Chondrocyte (in vitro differentiated cells): ENCODE results near the gene TBC1D24. TPM values are rescaled to one million over a fixed set of nuclear protein-coding genes. Genes with fewer than 3 reads are reported as not detected.

Experiments
- DNase-seq: peaks from one replicate; pipeline ENCODE4 v3.0.0; 2021; ENCODE audit warnings: mixed read lengths, low spot score
- H3K27ac Mint-ChIP-seq: one replicate; pipeline ENCODE4 v1.8.0; 2021; ENCODE audit warnings: mild to moderate bottlenecking, moderate library complexity, mixed read lengths; ENCODE audit not compliant: unreplicated experiment
- H3K27me3 Mint-ChIP-seq: 2 replicates; pipeline ENCODE4 v1.8.0; 2021; ENCODE audit warnings: low read depth, mixed read lengths
- H3K36me3 Mint-ChIP-seq: 2 replicates; pipeline ENCODE4 v1.8.0; 2021; ENCODE audit warnings: low read depth, mixed read lengths
- H3K4me1 Mint-ChIP-seq: 2 replicates; pipeline ENCODE4 v1.8.0; 2021; ENCODE audit warnings: low read depth, mild to moderate bottlenecking, mixed read lengths
- H3K4me3 Mint-ChIP-seq: one replicate; pipeline ENCODE4 v1.8.0; 2021; ENCODE audit warnings: mild to moderate bottlenecking, moderate library complexity, mixed read lengths; ENCODE audit not compliant: unreplicated experiment
- H3K9me3 Mint-ChIP-seq: 2 replicates; pipeline ENCODE4 v1.8.0; 2021; ENCODE audit warnings: low read depth, mixed read lengths
- total RNA-seq: library from RNA; stranded (reverse); gene quantifications from 3 replicates; pipeline ENCODE4 v1.2.1, GENCODE V29; 2021
- TF ChIP-seq, protein P1 (sequence below): fragments of 200-600 bp; sonication (generic); IDR thresholded peaks from 2 replicates; pipeline ENCODE4 v1.5.0; 2021; ENCODE audit warnings: antibody characterized with exemption, mild to moderate bottlenecking, moderate library complexity

TBC1D24 gene
- total RNA-seq, 1 donor from 2014 or later = 17.9 TPM

- TF ChIP-seq, protein P1, sequence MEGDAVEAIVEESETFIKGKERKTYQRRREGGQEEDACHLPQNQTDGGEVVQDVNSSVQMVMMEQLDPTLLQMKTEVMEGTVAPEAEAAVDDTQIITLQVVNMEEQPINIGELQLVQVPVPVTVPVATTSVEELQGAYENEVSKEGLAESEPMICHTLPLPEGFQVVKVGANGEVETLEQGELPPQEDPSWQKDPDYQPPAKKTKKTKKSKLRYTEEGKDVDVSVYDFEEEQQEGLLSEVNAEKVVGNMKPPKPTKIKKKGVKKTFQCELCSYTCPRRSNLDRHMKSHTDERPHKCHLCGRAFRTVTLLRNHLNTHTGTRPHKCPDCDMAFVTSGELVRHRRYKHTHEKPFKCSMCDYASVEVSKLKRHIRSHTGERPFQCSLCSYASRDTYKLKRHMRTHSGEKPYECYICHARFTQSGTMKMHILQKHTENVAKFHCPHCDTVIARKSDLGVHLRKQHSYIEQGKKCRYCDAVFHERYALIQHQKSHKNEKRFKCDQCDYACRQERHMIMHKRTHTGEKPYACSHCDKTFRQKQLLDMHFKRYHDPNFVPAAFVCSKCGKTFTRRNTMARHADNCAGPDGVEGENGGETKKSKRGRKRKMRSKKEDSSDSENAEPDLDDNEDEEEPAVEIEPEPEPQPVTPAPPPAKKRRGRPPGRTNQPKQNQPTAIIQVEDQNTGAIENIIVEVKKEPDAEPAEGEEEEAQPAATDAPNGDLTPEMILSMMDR = no peak
- H3K27ac Mint-ChIP-seq = no peak overlapping the region
- H3K4me3 Mint-ChIP-seq = no peak overlapping the region
- no peaks in the 10 kb centered on the region for H3K9me3 Mint-ChIP-seq
- H3K36me3 Mint-ChIP-seq = peaks cover 4% of the 10 kb centered on the region
- peaks cover 5% of the 10 kb centered on the region for H3K4me1 Mint-ChIP-seq
- DNase-seq = no peak
- no peaks in the 10 kb centered on the region for H3K27me3 Mint-ChIP-seq
Measured at GRCh38 chr16:2492292-2492691, 17.4 kb downstream of the TBC1D24 start.

DNA sequence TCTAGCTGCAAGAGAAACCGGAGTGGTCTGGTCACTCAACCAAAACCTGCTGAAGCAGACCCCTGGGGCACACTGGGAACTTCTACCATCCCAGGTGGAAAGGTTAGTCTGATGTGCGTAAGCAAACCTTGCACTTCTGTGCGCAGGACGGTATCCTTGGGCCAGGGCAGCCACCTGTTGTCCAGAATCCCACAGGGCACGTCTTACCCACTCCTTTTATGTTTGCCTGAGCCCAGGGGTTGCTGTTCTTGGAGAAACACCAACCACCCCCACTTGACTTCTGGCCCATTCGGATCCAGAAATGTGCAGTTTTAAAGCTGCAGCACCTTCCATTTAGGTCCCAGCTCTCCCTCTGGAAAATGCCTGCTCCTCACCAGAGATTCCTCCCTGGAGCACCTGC is 18.7 kb downstream of the TBC1D24 start:
- no peaks in the 10 kb centered on the region for H3K9me3 Mint-ChIP-seq
- H3K27me3 Mint-ChIP-seq = no peaks in the 10 kb centered on the region
- peaks cover 4% of the 10 kb centered on the region for H3K4me1 Mint-ChIP-seq
- no peak for DNase-seq
- TF ChIP-seq, protein P1 = no peak
- no peak overlapping the region for H3K27ac Mint-ChIP-seq
- peaks cover 4% of the 10 kb centered on the region for H3K36me3 Mint-ChIP-seq
- no peak overlapping the region for H3K4me3 Mint-ChIP-seq

- no peak for DNase-seq
- Mint-ChIP-seq H3K36me3 (peaks cover 4% of the 10 kb centered on the region), H3K4me1 (peaks cover 4% of the 10 kb centered on the region), H3K9me3 (no peaks in the 10 kb centered on the region), H3K4me3 (no peak overlapping the region), H3K27ac (no peak overlapping the region), H3K27me3 (no peaks in the 10 kb centered on the region)
- TF ChIP-seq, protein P1 = no peak
Measured at GRCh38 chr16:2494616-2495015, 19.7 kb downstream of the TBC1D24 start.

GRCh38 chr16:2495041-2495440 is 20.1 kb downstream of the TBC1D24 start:
- Mint-ChIP-seq H3K4me1 (peaks cover 4% of the 10 kb centered on the region), H3K4me3 (no peak overlapping the region), H3K36me3 (peaks cover 2% of the 10 kb centered on the region), H3K9me3 (no peaks in the 10 kb centered on the region), H3K27ac (no peak overlapping the region), H3K27me3 (no peaks in the 10 kb centered on the region)
- DNase-seq = no peak
- TF ChIP-seq, protein P1 = no peak

DNA sequence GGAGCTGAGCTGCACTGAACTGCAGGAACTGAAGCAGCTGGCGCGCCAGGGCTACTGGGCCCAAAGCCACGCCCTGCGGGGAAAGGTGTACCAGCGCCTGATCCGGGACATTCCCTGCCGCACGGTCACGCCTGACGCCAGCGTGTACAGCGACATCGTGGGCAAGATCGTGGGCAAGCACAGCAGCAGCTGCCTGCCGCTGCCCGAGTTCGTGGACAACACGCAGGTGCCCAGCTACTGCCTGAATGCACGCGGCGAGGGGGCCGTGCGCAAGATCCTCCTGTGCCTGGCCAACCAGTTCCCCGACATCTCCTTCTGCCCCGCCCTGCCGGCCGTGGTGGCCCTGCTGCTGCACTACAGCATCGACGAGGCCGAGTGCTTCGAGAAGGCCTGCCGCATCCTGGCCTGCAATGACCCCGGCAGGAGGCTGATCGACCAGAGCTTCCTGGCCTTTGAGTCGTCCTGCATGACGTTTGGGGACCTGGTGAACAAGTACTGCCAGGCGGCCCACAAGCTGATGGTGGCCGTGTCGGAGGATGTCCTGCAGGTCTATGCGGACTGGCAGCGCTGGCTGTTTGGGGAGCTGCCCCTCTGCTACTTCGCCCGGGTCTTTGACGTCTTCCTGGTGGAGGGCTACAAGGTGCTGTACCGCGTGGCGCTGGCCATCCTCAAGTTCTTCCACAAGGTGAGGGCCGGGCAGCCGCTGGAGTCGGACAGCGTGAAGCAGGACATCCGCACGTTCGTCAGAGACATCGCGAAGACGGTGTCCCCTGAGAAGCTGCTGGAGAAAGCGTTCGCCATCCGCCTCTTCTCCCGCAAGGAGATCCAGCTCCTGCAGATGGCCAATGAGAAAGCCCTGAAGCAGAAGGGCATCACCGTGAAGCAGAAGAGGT is 21.5 kb downstream of the TBC1D24 start:
- Mint-ChIP-seq H3K4me3 (no peak overlapping the region), H3K9me3 (no peaks in the 10 kb centered on the region), H3K27ac (no peak overlapping the region), H3K4me1 (peaks cover 8% of the 10 kb centered on the region), H3K27me3 (no peaks in the 10 kb centered on the region), H3K36me3 (peaks cover 2% of the 10 kb centered on the region)
- TF ChIP-seq, protein P1 = no peak
- DNase-seq = no peak
